Smooth muscle cell (in vitro differentiated cells): ENCODE measurements around the gene SNRPA. TPM values are rescaled to one million over a fixed set of nuclear protein-coding genes. Genes with fewer than 3 reads are reported as not detected.

Experiments
- DNase-seq: peaks from one replicate; lab custom pipeline; 2025; ENCODE audit not compliant: unreplicated experiment; lab: John Stamatoyannopoulos, UW
- H2AFZ ChIP-seq: fragments of 200-600 bp; sonication (generic); 2 replicates; pipeline ENCODE4 v1.6.0; 2016; ENCODE audit warnings: antibody characterized with exemption, low read depth, mild to moderate bottlenecking
- H3F3A ChIP-seq: fragments of 200-600 bp; sonication (generic); 2 replicates; pipeline ENCODE4 v1.6.0; 2017; ENCODE audit warnings: antibody characterized with exemption, low read depth
- H3K27ac ChIP-seq: fragments of 200-600 bp; sonication (generic); 2 replicates; pipeline ENCODE4 v1.5.1; 2016; ENCODE audit warnings: low read depth, mild to moderate bottlenecking
- H3K27me3 ChIP-seq: fragments of 200-600 bp; sonication (generic); 2 replicates; pipeline ENCODE4 v1.6.1; 2016; ENCODE audit warnings: low read depth, mild to moderate bottlenecking
- H3K36me3 ChIP-seq: fragments of 200-600 bp; sonication (generic); 2 replicates; pipeline ENCODE4 v1.5.1; 2016; ENCODE audit warnings: low read depth
- H3K4me1 ChIP-seq: fragments of 200-600 bp; sonication (generic); 2 replicates; pipeline ENCODE4 v1.5.1; 2016; ENCODE audit warnings: low read depth
- H3K4me2 ChIP-seq: fragments of 200-600 bp; sonication (generic); 2 replicates; pipeline ENCODE4 v1.6.0; 2016; ENCODE audit warnings: mild to moderate bottlenecking
- H3K4me3 ChIP-seq: fragments of 200-600 bp; sonication (generic); 2 replicates; pipeline ENCODE4 v1.5.1; 2016; ENCODE audit warnings: mild to moderate bottlenecking
- H3K79me2 ChIP-seq: fragments of 200-600 bp; sonication (generic); 2 replicates; pipeline ENCODE4 v1.6.0; 2016; ENCODE audit warnings: low read depth, mild to moderate bottlenecking
- H3K9ac ChIP-seq: fragments of 200-600 bp; sonication (generic); 2 replicates; pipeline ENCODE4 v1.6.0; 2016; ENCODE audit warnings: low read depth
- H3K9me3 ChIP-seq: fragments of 200-600 bp; sonication (generic); replicated peaks from 2 replicates; pipeline ENCODE4 v1.5.1; 2016; ENCODE audit warnings: low read depth
- H4K20me1 ChIP-seq: fragments of 200-600 bp; sonication (generic); 2 replicates; pipeline ENCODE4 v1.6.0; 2016; ENCODE audit warnings: low read depth
- WGBS: methylation state at CpG from one replicate; pipeline ENCODE4 v1.1.7; 2016; ENCODE audit warnings: low lambda C conversion rate; 5-methylcytosine and 5-hydroxymethylcytosine counted together
- polyA plus RNA-seq: library from polyadenylated mRNA; unstranded; fragments of >200 nt; fragmentation: Nextera tagmentation; extraction: Ambion mirVana; gene quantifications from 2 replicates; pipeline ENCODE4 v1.2.1, GENCODE V29; 2016
- total RNA-seq: library from RNA; depleted of rRNA; stranded (reverse); fragments of >200 nt; gene quantifications from 2 replicates; pipeline ENCODE4 v1.2.3, GENCODE V29; 2014
- TF ChIP-seq, protein P1 (sequence below): fragments of 200-600 bp; sonication (generic); IDR thresholded peaks from 2 replicates; pipeline ENCODE4 v1.5.1; 2017; ENCODE audit warnings: borderline replicate concordance, mild to moderate bottlenecking, antibody characterized with exemption; ENCODE audit not compliant: insufficient read depth, poor library complexity, severe bottlenecking

SNRPA gene
- total and polyA plus RNA-seq, 2 experiments from 2014 or later = 30.3 to 87.7 TPM

DNA sequence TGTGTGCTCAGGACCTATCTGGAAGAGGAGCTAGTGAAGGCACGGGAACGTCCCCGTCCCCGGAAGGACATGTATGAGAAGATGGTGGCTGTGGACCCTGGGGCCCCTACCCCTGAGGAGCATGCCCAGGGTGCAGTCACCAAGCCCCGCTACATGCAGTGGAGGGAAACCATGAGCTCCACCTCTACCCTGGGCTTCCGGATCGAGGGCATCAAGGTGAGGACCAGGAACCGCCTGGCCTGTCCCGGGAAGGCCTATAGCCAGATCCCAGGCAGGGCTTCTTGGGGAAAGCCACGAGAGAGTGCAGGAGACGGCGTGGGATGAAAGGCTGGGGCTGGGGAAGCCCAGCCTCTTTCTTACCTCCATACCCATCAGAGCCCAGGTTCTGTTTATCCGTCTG, 17.9 kb upstream of the SNRPA start:
- Histone ChIP-seq H2AFZ (no peak overlapping the region), H3K4me2 (no peak overlapping the region), H3K27me3 (no peaks in the 10 kb centered on the region), H3K9me3 (no peaks in the 10 kb centered on the region), H4K20me1 (peaks cover 41% of the 10 kb centered on the region), H3K27ac (no peak overlapping the region), H3K4me3 (no peak overlapping the region), H3F3A (no peaks in the 10 kb centered on the region), H3K4me1 (no peaks in the 10 kb centered on the region), H3K79me2 (no peaks in the 10 kb centered on the region), H3K9ac (no peak overlapping the region), H3K36me3 (peaks cover 16% of the 10 kb centered on the region)
- DNase-seq = no peak
- TF ChIP-seq, protein P1, sequence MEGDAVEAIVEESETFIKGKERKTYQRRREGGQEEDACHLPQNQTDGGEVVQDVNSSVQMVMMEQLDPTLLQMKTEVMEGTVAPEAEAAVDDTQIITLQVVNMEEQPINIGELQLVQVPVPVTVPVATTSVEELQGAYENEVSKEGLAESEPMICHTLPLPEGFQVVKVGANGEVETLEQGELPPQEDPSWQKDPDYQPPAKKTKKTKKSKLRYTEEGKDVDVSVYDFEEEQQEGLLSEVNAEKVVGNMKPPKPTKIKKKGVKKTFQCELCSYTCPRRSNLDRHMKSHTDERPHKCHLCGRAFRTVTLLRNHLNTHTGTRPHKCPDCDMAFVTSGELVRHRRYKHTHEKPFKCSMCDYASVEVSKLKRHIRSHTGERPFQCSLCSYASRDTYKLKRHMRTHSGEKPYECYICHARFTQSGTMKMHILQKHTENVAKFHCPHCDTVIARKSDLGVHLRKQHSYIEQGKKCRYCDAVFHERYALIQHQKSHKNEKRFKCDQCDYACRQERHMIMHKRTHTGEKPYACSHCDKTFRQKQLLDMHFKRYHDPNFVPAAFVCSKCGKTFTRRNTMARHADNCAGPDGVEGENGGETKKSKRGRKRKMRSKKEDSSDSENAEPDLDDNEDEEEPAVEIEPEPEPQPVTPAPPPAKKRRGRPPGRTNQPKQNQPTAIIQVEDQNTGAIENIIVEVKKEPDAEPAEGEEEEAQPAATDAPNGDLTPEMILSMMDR = no peak
- 98% methylated on average over 13 of the region's 13 CpGs for WGBS

DNA sequence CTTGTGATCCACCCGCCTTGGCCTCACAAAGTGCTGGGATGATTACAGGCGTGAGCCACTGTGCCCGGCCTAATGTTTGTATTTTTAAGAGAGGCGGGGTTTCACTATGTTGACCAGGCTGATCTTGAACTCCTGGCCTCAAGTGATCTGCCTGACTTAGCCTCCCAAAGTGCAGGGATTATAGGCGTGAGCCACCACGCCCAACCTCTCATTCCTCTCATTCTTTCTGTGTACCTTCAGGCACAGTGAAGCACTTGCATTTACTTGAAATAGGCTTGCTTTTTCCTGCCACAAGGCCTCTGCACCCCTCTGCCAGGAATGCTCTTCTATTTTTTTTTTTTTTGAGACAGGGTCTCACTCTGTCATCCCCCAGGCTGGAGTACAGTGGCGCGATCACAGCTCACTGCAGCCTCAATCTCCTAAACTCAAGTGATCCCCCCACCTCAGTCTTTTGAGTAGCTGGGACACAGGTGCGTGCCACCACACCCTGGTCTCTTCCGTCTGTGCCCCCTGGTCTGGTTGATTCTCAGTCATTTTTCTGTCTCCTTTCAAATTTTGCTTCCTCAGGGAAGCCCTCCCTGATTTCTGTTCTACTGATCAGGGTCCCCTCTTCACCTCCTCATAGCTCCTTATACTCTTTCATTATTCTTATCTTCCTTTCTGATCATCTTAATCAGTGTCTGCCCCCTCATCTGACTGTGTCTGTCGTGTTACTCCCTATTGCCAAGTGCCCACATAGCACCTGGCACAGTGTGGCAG, 15.8 kb upstream of the SNRPA start:
- no peak for DNase-seq
- TF ChIP-seq, protein P1 = no peak
- 88% methylated on average over 11 of the region's 11 CpGs for WGBS
- no peak overlapping the region for H3K4me2 ChIP-seq
- no peaks in the 10 kb centered on the region for H3K79me2 ChIP-seq
- peaks cover 28% of the 10 kb centered on the region for H4K20me1 ChIP-seq
- no peak overlapping the region for H2AFZ ChIP-seq
- peaks cover 10% of the 10 kb centered on the region for H3K36me3 ChIP-seq
- no peaks in the 10 kb centered on the region for H3K9me3 ChIP-seq
- H3F3A ChIP-seq = no peaks in the 10 kb centered on the region
- no peaks in the 10 kb centered on the region for H3K4me1 ChIP-seq
- no peak overlapping the region for H3K27ac ChIP-seq
- no peak overlapping the region for H3K9ac ChIP-seq
- no peaks in the 10 kb centered on the region for H3K27me3 ChIP-seq
- H3K4me3 ChIP-seq = no peak overlapping the region

DNA sequence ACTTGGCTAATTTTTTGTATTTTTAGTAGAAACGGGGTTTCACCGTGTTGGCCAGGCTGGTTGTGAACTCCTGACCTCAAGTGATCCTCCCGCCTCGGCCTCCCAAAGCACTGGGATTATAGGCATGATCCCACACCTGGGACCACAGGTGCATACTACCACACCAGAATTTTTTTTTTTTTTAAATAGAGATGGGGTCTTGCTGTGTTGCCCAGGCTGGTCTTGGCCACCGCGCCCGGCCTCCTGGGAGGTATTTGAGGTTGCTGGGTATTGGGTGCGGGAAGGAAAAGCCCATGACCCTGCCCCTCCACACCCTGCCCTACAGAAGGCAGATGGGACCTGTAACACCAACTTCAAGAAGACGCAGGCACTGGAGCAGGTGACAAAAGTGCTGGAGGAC, 14.3 kb upstream of the SNRPA start:
- DNase-seq = no peak
- no peaks in the 10 kb centered on the region for H3K27me3 ChIP-seq
- peaks cover 4% of the 10 kb centered on the region for H3K36me3 ChIP-seq
- no peak overlapping the region for H3K4me2 ChIP-seq
- H4K20me1 ChIP-seq = peaks cover 17% of the 10 kb centered on the region
- TF ChIP-seq, protein P1 = no peak
- no peak overlapping the region for H3K4me3 ChIP-seq
- H3K9ac ChIP-seq = no peak overlapping the region
- no peaks in the 10 kb centered on the region for H3K9me3 ChIP-seq
- no peak overlapping the region for H3K27ac ChIP-seq
- no peaks in the 10 kb centered on the region for H3F3A ChIP-seq
- H2AFZ ChIP-seq = no peak overlapping the region
- WGBS = 92% methylated on average over 9 of the region's 9 CpGs
- no peaks in the 10 kb centered on the region for H3K4me1 ChIP-seq
- no peaks in the 10 kb centered on the region for H3K79me2 ChIP-seq
